SK-N-MC (cell line): Measurements from ENCODE around the gene SV2C.

ENCODE experiments used
- EZH2 ChIP-seq: fragments of 200-600 bp; sonication (generic); IDR thresholded peaks from one replicate; pipeline ENCODE4 v1.6.1; 2017; ENCODE audit warnings: antibody characterized with exemption
- POLR2AphosphoS5 ChIP-seq: IDR thresholded peaks from 2 replicates; pipeline ENCODE4 v1.6.1; 2012; ENCODE audit warnings: mild to moderate bottlenecking, low read depth, low read length, borderline replicate concordance

GRCh38 chr5:76388236-76388635 lies 305.1 kb downstream of the SV2C start:
- TF ChIP-seq EZH2: no peak
- TF ChIP-seq POLR2AphosphoS5: no peak
